GM21723 (cell line): ENCODE results near the gene SYNE1.

Source experiments
- ATAC-seq: cut with Tn5 transposase; IDR thresholded peaks from one replicate; pipeline ENCODE4 v1.9.1; 2021; ENCODE audit warnings: mild to moderate bottlenecking, moderate library complexity; ENCODE audit not compliant: unreplicated experiment

SYNE1 gene

GRCh38 chr6:152296648-152297376, 340.4 kb downstream of the SYNE1 start:
- no peak for ATAC-seq

GRCh38 chr6:152295920-152296319, 341.2 kb downstream of the SYNE1 start:
- no peak for ATAC-seq

GRCh38 chr6:152295346-152295745, 341.8 kb downstream of the SYNE1 start:
- no peak for ATAC-seq

- no peak for ATAC-seq
Observed at GRCh38 chr6:152293404-152293803, 343.8 kb downstream of the SYNE1 start.

GRCh38 chr6:152292555-152292954, 344.6 kb downstream of the SYNE1 start:
- ATAC-seq: no peak

DNA sequence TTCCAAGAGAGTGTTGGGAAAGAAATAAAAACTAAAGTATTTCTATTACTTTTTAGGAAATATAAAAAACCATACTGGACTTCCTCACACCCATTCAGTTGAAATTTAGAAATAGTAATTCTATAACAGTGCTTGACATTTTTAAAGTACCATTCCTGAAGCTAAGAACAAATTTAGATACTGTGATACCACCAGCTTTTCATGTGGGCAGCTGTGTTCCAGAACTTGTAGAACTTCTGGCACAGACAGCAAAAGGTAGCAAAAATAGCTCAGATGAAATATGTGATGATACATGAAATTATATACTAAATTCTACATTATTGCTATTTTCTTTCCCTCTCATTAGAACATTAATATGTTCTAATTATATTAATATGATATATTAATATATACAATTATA, 346.5 kb downstream of the SYNE1 start:
- ATAC-seq: no peak

DNA sequence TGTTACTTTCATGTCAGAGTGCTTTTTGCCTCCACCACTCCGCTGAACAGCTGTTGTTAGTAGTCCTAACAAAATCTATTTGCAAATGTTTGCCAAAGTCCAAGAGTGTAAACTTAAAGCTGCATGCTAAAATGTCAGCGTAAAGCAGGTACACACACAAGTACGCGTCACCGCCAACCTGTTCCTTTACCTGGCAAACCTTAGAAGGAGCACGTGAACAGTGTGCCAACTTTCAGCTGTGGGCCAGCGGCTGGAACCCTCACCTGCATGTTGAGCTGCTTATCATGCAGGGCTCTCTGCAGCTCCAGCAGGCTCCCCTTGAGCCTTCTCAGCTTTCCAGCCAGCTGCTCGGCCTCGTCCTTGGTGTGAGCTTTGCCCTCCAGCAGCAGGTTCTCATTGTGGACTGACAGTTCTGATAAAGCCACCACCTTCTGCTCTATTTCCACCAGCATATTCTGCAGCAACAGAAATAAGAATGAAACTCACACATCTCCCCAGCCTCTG, 359.3 kb downstream of the SYNE1 start:
- ATAC-seq: no peak

DNA sequence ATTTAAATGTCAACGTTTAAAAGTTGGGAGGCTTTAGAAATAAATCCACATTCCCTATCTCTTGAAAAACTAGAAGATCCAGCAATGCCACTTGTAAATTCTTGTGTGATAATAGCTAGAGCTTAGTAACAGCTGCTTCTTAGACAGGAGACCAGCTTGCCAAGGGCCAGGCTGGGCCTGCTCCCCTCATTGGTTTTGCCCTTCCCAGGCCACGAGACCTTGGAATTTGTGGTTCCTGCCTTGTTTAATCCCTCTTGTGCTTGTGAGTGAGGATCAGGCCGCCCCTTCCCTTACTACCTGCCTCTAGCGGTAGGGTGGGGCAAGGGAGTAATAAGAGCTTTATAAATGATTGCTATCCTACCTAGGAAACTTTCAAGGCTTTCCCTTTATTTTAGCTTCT, 363.5 kb downstream of the SYNE1 start:
- ATAC-seq: no peak

- ATAC-seq: no peak
Observed at GRCh38 chr6:152273002-152273401, 364.2 kb downstream of the SYNE1 start.

DNA sequence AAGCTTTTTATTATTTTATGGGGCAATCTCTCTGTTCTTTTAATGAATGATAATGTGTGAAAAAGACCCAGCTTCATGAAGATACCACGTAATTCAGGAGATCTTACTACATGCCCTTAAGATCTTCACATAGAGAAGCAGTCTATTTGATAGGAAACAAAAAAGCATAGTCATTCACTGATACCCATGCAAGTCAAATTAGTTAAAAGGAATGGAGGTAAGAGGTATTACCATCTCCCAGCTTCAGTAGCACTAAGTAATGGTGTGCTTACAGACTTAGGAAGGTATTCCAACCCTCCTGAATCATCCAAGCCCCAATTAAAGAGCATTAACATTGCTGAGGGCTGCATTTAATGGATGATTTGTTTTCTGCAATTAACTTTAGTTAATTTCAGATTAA, 364.7 kb downstream of the SYNE1 start:
- no peak for ATAC-seq

DNA sequence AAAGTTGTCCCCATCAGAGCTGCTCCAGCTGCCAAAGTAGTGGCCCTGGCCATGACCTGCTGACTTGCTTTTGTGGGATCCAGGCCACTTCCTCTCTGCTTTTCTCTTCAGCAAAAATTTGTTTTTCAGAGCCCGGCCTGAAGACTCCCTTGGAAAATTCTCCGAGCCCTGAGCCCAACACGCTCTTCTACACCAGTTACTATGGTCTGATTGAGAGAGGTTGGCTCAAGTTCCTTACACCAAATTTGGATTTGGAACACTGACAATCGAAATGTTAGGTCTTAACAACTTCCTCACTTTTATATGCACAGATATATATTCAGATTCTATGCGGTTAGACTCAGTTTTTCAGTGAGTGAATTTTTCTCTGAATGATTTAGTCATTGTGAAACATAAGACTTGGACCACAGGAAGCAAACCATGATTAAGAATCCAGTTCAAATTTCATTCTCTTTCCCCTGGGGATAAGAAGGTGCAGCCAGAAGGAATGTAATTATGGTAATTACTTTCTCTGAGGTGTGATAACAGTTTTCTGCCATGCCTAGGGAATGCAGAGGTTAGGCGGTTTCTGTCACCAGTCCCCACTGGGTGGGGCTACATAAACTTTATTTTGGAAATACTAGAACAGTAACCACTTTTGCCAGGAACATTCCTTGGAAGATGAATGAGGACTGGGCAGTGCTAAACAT, 365.2 kb downstream of the SYNE1 start:
- ATAC-seq: no peak

DNA sequence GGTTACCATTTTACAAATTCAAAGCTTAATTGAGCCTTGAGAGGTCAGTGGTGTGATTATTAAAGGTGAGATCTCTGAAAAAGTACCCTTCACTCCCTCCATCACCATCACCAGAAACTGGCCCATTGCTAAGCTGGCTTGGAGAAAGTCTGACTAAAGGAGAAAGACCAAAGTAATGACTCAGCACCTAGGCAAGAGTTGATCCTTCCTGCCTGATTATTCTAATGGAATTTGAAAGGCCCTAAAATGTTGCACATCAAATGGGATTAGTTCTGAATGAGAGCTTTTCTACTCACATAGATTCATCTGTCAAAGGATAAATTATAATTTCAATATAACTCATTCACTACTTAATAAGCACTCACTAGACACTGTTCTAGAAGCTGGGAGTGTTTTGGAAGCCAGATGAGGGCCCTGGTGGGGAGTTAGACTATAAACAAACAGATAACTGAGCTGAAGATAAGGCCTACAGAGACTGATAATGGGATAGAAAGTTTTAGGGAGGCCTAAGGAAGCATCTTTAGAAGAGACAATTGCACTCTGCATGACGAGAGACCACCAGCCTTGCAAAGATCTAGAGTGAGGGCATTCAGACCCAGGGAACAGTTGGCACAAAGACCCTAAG, 366.7 kb downstream of the SYNE1 start:
- ATAC-seq: no peak

- no peak for ATAC-seq
Observed at GRCh38 chr6:152268846-152269442, 368.2 kb downstream of the SYNE1 start.

GRCh38 chr6:152267967-152268845, 369.0 kb downstream of the SYNE1 start:
- no peak for ATAC-seq

- no peak for ATAC-seq
Observed at GRCh38 chr6:152265651-152266050, 371.5 kb downstream of the SYNE1 start.

- ATAC-seq: no peak
Observed at GRCh38 chr6:152263582-152263981, 373.6 kb downstream of the SYNE1 start.

DNA sequence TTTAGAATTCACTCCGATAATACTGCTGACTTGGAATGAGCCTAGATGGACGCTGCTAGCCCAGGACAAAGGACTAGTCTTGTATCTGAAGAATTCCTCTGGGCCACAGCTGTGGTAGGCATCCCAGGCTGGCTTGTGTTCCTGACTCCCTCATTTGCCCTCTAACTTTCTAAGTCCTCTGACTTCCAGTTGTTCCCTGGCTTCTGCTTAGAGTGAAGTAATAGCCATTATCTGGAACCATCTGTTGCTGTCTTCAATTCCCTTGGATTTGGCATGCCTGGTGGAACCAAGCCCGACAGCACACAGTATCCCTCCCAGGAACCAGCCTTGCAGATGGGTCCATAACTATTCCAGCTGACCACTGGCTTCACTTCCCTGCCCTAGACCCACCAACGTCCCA, 376.0 kb downstream of the SYNE1 start:
- no peak for ATAC-seq

- no peak for ATAC-seq
Observed at GRCh38 chr6:152259234-152259633, 377.9 kb downstream of the SYNE1 start.

GRCh38 chr6:152257581-152257980, 379.6 kb downstream of the SYNE1 start:
- ATAC-seq: no peak

GRCh38 chr6:152250127-152250526, 387.0 kb downstream of the SYNE1 start:
- ATAC-seq: no peak

GRCh38 chr6:152248980-152249379, 388.2 kb downstream of the SYNE1 start:
- no peak for ATAC-seq
